NCI-H2171 (cell line): Measurements from ENCODE around the gene SNRPA1.
"Not testable (repeated sequence)": the region's sequence is repeated elsewhere in the genome, so short reads cannot be mapped to it uniquely, and the experiment has no call there.

Experiments used
- DNase-seq: peaks from one replicate; lab custom pipeline; 2025; lab: John Stamatoyannopoulos, UW

Gene SNRPA1

DNA sequence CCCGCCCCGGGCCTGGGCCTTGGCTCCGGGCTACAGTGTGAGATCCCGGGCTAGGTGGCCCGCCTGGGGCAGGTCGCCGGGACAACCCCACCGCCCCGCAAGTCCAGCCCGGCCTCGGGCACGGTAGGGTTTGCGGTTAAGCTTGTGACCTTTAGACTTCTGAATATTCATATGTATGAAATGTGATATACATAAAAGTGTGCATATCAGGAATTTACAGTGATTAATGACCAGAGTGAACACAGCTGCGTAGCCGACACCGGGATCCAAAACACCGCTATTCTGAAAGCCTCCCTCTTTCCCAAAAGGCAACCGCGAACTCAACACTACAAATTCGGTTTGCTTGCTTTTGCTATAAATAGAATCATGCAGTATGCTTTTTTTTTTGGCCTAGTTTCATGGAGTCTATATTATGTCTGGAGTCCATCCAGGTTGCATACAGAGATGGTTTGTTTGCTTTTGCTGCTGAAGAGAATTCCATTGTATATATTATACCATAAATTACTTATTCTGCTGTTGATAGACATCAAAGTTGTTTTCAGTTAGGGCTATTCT lies 636 bp upstream of the SNRPA1 start:
- DNase-seq: no peak

DNA sequence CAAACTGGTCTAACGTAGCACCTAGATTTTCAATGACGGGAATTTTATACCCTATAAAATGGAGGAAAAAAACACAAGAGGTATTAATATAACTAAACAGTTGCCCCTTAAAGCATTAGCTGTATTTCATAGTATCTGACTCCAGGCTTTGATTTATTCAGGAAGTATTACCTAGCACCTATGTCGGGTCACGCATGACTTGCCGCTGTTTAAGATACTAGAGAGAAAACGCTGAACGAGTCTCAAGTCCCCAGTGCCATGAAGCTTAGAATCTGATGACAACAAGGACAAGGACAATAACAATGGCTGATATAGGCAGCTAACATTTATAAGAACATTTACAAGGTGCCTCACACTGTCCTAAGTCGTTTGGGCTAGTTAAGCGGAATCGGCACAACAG lies 1.9 kb downstream of the SNRPA1 start:
- no peak for DNase-seq

DNA sequence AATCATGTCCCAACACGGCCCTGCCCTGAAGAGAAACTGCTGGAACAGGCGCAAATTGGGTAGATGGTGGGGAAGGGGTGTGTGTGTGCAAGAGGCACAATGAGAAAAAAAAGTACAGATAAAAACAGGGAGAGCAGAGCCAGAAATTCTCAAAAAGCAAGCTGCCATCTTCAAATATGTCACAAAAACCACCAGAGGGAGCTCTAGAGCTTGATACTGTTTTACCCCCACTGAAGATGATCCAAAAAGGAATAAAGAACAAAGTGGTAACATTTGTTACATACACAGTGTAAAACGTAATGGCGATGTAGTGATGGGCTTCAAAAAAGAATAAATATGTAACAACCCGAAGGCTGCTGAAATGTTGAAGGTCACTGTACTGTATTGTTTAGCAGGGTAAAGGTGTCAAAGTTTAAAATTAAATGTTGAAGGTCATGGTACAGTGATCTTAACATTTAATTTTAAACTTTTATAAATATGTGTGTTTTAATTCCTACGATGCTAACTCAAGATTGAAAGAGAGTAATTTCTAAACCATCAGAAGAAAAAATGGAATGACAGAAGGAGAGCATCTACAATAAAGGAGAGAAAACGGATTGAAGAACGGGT lies 6.0 kb downstream of the SNRPA1 start:
- peak; percentile 55 for DNase-seq

DNA sequence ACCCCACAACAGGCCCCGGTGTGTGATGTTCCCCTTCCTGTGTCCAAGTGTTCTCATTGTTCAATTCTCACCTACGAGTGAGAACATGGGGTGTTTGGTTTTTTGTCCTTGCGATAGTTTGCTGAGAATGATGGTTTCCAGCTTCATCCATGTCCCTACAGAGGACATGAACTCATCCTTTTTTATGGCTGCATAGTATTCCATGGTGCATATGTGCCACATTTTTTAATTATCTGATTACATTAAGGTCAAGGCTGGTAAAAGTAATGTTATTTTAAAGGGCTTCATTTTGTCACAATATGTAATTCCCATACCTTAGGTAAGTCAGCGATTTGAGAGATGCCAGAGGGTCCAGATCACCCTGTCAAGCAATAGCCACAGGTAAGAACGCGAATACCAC lies 7.7 kb downstream of the SNRPA1 start:
- not testable (repeated sequence) for DNase-seq

DNA sequence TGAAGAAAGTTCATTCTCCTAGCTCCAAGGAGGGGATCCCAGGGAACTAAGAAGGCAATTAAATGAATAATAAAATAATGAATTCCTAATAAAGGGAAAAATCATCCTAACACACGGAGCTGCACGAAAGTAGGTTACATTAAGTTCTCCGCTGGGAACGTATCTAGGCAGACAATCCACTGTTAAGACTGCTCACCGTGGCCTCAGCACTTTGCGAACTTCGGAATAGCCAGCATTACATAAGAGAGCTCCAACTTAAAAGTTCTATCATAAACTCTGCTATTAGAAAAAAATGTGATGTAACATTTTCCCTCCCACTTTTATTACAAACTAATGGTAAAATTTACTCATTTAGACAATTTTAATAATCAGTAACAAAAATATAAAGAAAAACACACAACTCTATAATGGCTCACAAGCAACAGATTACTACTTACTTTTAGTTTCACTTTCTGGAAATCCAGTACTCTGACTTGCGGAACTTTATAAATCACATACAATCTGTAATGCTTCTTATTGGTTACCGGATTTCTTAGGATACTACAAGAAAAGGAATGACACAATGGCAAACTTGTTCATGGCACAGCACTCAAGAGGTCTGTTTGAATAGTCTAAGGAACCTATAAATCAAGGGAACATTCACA lies 8.5 kb downstream of the SNRPA1 start:
- DNase-seq: no peak

DNA sequence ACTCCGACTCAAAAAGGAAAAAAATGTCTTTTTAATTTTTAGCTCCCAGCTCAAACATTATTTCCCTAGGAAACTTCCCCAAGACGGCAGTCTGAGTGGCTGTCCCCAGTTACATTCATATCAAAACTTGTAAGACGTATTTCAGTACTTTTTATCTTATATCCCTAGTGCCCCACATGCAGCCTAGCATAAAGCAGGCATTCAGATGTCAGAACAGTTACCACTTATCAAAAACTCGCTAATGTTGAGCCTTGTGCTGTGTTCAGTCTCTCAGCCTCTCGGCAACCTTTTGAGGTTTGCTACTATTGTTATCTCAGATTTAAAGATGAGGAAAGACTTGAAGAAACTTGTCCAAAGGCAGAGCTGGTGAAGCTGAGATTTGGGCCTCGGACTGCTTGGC lies 11.1 kb downstream of the SNRPA1 start:
- DNase-seq: no peak

DNA sequence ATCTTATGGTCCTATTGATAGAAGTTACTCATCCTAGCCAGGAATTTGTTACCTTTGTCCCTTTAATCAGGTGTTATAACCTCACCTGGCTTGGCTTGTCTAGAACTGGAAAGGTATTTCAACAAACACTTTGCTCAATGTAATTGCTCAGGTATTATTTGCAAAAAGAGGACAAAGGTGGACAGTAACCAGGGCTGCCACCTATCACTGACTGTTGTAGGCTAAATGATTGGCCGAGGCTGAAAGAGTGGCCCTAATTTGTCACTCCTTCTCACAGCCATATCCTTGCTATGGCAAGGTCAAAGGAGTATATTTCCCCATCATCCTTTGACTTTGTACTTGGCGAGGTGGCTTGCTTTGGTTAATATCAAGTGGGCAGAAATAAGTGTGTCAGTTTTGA lies 15.0 kb downstream of the SNRPA1 start:
- no peak for DNase-seq

DNA sequence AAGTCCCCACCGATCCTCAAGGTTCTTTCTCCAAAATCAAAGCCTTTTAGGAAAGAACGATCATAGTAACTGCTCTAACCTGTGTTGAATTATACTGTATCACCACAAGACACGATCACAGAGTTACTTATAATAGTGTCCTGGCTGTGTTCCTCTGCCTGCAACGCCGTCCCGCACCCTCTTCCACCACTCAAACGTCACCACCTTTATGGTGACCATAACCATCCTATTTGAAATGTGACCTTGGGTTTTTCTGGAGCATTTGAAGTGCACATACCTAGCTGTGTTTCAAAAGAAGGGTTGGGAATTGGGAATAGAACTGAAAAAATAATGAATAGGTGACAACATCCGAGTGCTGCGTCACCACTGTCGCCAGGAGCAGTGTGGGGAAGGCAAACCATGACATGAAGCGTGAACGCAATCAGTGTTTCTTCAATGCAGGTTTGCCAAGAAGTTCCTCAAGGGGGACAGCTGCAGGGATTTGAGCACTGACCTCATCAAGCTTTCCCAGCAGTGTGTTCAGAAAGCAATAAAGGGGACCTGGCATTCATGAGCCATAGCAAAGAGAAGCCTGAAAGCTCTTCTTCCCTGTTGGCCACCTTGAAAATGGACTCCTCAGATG lies 17.0 kb downstream of the SNRPA1 start:
- DNase-seq: no peak

DNA sequence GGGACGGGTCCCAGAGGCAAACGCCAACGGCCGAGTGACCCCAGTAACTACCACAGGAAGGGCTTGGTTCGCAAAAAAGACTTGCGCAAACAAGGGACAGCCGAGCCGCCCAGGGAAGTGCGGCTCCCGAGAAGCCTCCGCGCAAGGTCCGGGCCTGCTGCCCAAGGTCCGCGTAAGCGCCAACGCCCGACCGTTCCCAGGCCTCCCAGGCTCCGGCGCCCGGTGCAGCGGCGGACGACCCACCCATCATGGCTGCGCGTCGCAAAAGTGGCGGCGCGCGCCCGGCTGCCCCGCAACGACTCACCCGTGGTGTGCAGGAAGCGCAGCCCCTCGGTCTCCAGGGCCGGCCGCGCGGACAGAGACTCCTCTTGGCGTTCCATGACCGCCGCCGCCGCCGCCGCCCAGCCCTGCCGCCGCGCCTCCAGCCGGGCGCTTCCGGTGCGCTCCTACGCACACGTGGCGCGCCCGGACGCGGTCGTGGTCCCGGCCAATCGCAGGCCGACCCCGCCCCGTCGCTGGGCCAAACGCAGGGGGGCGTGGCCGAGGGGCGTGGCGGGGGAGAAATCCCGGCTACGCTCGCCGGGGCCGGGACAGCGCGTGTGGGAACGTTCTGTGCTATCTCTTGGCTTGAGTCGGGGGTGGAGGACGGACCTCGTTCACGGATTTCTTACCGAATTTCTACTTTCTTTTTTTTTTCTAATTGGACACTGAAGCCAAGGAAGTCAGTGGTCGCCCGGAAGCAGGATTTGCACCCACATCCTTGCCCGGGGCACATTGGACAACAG lies 17.8 kb downstream of the SNRPA1 start, which contains the start of gene SELENOS:
TSS of gene SELENOS (minus strand) at position 448 of the 785 bp plus-strand sequence. CDS start at position 380, 68 bp downstream.
- peak; percentile 92 for DNase-seq

DNA sequence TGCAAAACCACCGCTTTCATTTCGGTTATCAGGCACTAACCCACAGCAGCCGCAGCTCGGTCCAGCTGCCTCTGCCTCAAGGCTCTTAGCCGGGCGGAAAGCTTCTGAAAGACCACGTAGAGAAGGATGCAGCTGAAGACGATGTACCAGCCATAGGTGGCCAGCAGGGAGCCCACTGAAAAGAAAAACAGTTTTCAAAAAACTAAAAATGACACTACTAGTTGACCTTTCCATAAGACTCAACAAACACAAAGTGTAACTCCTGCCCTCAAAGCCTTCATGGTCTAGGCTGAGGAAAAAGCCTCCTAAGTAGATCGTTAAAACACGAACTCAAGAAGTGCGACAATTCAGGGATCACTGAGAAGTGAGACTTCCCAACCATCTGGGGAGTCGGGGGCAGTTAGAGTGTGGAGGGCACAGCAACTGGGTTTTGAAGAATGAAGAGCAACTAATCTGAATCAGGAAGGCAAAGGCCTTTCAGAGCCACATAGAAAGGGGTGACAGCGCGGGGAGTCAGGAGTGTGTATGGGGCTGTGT lies 18.5 kb downstream of the SNRPA1 start:
- DNase-seq: no peak

DNA sequence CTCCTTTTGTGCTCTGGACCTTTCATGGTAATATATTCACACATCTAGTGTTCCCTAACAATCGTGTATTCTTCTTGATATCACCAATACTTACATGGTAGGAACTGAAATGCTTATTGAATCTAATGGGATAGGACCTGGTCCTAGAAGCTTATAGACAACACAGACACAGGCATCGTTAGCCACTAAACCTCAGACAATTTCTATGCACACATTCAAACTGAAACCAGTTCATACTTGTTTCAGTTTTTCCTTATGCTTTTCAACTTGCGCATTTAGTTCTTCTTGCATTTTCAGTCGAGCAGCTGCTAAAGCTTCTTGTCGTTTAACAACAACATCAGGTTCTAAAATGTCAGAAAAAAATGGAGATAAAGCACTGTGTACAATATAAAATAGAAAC lies 20.0 kb downstream of the SNRPA1 start:
- DNase-seq: no peak

DNA sequence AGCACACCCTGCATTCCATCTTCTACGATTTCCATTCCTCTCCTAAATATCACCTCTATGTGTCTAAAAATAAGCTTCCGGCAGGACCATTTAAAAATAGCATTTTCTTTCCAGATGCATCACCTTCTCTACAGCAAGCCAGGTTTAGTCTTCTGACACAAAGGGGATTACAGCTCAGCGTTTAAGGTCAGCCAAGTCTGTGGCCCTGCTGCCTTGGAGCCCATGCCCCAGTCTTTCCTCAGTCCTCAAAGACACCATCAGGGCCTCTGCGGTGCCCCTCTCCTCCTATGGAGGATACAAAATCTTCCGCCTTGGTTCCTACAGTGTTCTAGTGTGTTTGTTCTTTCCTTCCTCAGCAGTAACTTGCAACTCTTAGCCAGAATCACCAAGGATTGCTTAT lies 21.5 kb downstream of the SNRPA1 start:
- DNase-seq: no peak

DNA sequence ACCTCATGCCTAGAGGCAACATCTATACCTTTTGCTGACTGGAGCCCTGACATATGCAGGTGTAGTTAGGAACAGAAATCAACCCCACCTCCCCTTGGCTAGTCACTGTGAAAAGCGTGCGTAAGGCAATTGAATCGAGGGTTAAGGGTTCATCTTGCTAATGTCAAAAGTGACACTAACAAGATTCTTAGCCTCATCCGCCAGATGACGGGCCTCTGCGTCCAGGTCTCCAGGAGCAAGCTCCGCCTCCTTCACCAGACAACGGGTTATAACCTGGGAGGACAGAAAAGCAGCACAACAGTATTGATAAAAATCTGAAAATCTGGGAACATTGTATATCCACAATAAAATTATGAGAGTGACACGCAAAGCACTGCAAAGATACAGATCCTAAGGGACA lies 22.5 kb downstream of the SNRPA1 start:
- no peak for DNase-seq

DNA sequence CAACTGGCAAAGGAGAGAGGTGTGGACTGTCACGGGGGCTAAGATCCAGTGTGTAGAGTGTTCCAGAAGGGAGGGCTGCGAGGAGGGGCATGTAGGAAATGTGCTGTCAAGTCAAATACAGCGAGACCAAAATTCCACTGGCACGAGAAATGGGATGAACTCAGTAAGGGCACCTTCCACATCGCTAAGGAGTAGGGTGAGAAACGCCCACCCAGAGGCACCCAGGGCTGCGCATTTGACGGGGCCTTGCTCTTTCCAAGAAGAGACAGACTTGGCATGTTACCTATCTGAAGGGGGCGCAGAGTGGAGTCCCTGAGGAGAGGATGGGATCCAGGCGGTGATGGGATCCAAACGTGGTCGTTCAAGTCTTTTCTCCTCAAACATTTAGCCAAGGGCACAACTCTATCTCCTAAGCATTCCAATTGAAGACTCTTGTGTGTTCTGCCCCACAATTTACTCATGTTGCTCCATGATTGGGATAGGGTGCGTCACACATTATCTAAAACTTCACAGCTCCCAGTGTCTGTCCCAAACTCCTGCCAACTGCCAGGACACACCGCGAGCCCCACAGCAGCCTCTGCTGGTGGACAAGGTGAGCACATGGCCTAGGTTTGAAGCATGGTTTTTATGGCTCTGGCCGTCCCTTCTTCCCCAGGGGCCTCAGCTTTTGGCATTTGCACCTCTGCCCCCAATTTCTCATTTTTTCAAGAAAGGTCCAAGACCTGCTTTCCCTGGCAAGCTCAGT lies 25.4 kb downstream of the SNRPA1 start:
- DNase-seq: no peak

DNA sequence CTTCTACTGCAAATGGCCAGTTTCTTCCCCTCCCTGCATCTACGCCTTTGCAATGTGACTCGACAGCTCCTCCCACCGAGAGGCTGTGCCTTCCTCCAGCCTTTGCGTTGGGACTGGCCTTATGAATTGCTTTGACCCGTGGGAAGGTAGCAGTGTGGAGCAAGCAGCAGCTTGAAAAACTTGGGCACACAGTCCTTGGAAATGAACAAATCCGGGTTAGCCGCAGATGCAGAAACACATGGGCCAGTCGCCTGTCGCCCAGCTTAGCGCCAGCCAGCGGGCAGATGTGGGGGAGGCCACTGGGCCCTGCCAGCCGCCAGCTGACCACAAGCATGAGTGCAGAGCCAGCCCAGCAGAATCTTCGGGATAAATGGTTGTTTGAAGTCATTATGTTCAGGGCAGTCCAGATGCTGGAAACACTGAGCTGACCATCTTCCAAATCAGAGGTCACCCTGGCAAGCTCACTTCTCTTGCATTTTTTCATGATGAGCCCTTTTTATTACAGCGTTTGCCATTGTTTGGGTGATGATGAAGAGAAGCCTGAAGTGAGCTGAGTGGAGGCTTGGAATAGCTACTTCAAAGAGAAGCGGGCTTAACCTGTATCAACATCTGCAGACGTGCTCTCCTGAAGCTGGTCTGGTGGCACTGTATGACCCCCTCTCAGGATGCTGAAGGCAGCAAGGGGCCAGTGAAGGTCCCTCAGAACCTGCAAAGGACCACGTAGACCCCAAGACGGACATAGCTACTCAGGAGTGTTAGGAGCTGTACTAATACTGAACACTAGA lies 27.5 kb downstream of the SNRPA1 start:
- DNase-seq: no peak

DNA sequence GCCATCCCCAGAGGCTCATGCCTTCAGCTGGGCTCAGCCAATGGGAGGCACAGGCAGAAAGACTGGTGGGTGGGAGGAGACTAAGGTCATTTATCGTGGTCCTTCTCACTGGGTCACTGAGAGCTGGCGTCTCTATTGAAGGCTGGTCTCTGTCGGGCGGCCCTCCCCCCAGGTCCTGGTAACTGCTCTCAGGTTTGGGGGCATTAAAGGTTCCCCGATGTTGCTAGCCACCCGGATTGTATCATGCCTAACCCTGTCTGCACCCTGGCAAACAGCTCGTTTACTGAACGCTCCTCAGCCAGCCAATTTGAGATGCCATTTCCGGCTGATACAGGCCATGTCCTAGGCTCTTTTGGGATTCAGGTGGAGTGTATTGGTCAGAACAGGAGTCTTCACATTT lies 28.3 kb downstream of the SNRPA1 start:
- DNase-seq: no peak

DNA sequence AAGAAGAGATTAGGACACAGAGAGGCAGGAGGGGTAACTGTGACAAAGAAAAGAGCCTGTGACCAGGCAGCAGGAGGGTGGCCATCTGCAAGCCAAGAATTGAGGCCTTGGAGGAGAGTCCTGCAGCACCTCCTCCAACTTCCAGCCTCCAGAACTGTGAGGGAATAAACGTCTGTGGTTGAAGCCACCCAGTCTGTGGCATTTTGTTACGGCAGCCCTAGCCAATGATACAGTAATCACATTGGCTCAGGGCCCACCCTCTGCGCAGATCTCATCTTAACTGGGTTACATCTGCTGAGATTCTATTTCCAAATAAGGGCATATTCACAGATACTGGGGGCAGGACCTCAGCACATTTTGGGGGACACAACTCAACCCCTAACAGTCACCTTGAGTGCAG lies 29.0 kb downstream of the SNRPA1 start:
- DNase-seq: no peak

DNA sequence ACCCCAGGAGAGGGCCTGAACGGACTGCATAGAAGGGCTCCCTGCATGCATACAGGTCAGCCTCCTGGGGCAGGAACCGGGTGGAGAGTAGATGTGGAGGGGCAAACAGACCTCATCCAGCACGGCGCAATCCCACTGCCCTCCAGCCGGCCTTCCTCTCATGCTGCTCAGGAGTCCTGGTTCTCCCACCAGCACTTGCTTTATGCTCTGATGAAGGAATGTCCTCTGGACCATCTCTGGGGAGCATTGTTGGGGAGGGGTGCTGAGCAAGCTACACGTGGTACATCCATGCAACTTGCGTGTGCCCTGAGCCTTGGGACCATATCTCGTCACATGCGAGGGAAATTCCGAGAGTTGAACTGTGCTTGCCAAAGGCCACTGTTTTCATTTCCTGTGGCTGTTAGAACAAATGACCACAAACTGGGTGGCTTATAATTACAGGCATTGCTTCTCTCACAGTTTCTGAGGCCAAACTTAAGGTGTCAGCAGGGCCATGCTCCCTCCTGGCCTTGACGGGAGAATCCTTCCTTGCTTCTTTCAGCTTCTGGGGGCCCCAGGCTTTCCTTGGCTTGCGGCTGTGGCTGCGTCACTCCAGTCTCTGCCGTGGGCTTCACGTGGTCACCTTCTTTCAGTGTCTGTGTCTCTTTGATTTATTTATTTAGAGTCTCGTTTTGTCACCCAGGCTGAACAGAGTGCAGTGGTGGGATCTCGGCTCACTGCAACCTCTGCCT lies 30.0 kb downstream of the SNRPA1 start:
- no peak for DNase-seq

DNA sequence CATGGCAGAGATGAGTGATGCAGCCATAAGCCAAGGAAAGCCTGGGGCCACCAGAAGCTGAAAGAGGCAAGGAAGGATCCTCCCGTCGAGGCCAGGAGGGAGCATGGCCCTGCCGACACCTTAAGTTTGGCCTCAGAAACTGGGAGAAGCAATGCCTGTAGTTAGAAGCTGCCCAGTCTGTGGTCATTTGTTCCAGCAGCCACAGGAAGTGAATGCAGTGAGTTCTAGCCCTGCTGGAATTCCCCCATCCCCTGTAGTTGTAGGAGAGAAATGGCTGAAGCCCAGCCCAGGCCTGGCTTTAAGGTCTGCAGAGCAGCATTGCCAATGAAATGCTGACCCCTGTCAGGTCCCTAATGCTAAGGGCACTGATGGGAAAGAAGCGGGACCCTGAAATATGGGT lies 31.0 kb downstream of the SNRPA1 start:
- DNase-seq: no peak

DNA sequence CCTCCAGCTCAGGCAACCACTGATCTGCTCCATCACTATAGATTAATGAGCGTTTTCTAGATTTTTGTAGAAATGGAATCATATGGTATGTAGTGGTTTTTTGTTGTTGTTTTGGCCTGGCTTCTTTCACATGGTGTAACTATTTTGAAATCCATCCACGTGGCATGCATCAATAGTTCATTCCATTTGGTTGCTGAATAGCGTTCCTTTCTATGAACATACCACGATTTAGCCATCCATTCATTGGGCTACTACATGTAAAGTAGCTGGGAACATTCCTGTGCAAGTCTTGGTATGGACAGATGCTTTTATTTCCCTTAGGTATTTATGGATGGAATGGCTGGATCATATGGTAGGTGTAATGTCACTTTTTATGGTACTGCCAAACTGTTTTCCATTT lies 32.5 kb downstream of the SNRPA1 start:
- no peak for DNase-seq
